ENCODE measurements around the gene TSPAN7.

The TSPAN7 gene

GRCh38 chrX:38718311-38718710, 157.0 kb downstream of the TSPAN7 start:
- TF ChIP-seq CTCF (IDR thresholded peaks at IDR 0.05; ENCODE audit: borderline replicate concordance, insufficient read depth, low read depth, low read length): no peak
- no peak overlapping the region for H3K4me3 ChIP-seq (ENCODE audit: low read depth, low read length)

- TF ChIP-seq CTCF (IDR thresholded peaks at IDR 0.05; ENCODE audit: borderline replicate concordance, insufficient read depth, low read depth, low read length): no peak
- H3K4me3 ChIP-seq (ENCODE audit: low read depth, low read length): no peak overlapping the region
Observed at GRCh38 chrX:38726612-38727011, 165.3 kb downstream of the TSPAN7 start.

GRCh38 chrX:38727668-38728067, 166.3 kb downstream of the TSPAN7 start:
- no peak for TF ChIP-seq CTCF (IDR thresholded peaks at IDR 0.05; ENCODE audit: borderline replicate concordance, insufficient read depth, low read depth, low read length)
- no peak overlapping the region for H3K4me3 ChIP-seq (ENCODE audit: low read depth, low read length)

GRCh38 chrX:38732866-38733265, 171.5 kb downstream of the TSPAN7 start:
- no peak for TF ChIP-seq CTCF (IDR thresholded peaks at IDR 0.05; ENCODE audit: borderline replicate concordance, insufficient read depth, low read depth, low read length)
- H3K4me3 ChIP-seq (ENCODE audit: low read depth, low read length): no peak overlapping the region
